K562 (cell line): ENCODE data around the gene FLCN. TPM values are rescaled to one million over a fixed set of nuclear protein-coding genes. Genes with fewer than 3 reads are reported as not detected.

Experiments used
- ATAC-seq: fragments of 200-7000 bp; cut with Tn5 transposase; 3 replicates; pipeline ENCODE4 v1.9.1; 2020; ENCODE audit warnings: moderate library complexity
- BruUV-seq: library from RNA; stranded (reverse); fragments of 400-500 nt; replicated peaks from 2 replicates; lab custom pipeline; 2021; lab: Mats Ljungman, UMichigan
- CTCF ChIA-PET: fragments of 300-600 bp; formaldehyde crosslinking; extraction: SDS; loops from one replicate; lab custom pipeline; 2021; ENCODE audit warnings: low intra/inter-chr PET ratio; lab: Yijun Ruan, JAX
- POLR2A ChIA-PET: fragments of 300-600, 350-650 bp; sonication (Branson Sonifier 250); formaldehyde crosslinking; extraction: SDS; loops from one replicate; lab custom pipeline; 2021; ENCODE audit warnings: antibody characterized with exemption, inconsistent platforms; lab: Yijun Ruan, JAX
- DNase-seq, 4 experiments: peaks; one replicate each; pipeline versions ENCODE4 v3.0.0 to v3.0.0-alpha.2; 2011 to 2018; ENCODE audit warnings: low spot score in 3 of 4, mixed read lengths in 3 of 4; ENCODE audit errors: extremely low read depth in 1 of 4
- FAIRE-seq: peaks from 2 replicates; lab custom pipeline; 2011; peaks lifted over from hg19 to GRCh38; lab: Jason Lieb, UNC
- H2AFZ ChIP-seq: 2 replicates; pipeline ENCODE4 v1.6.0; 2011; ENCODE audit warnings: low read depth, low read length, control low read depth, inconsistent platforms
- H3K27ac ChIP-seq: fragments of 200-600 bp; 3 replicates; pipeline ENCODE4 v1.8.0; 2011; ENCODE audit warnings: low read depth, mild to moderate bottlenecking, control low read depth, inconsistent platforms, low read length, moderate library complexity, mixed read lengths; ENCODE audit errors: extremely low read depth
- H3K27me3 ChIP-seq, 2 experiments: fragments of 300-600 bp in 1 of 2; 2 replicates in 1 of 2; 3 replicates in 1 of 2; pipeline versions ENCODE4 v1.6.0 to v1.8.0; 2011; ENCODE audit warnings: inconsistent platforms in 2 of 2, low read length in 2 of 2, mild to moderate bottlenecking in 1 of 2, mixed read lengths in 1 of 2, moderate library complexity in 1 of 2; ENCODE audit not compliant: control insufficient read depth in 2 of 2, insufficient read depth in 2 of 2
- H3K36me3 ChIP-seq: fragments of 300-600 bp; 3 replicates; pipeline ENCODE4 v1.8.0; 2011; ENCODE audit warnings: mild to moderate bottlenecking, low read length, inconsistent platforms; ENCODE audit not compliant: control insufficient read depth, insufficient read depth
- H3K4me1 ChIP-seq, 2 experiments: fragments of 200-600 bp in 1 of 2; replicated peaks in 1 of 2; 2 replicates in 1 of 2; 3 replicates in 1 of 2; pipeline versions ENCODE4 v1.5.1 to v1.8.0; 2011; ENCODE audit warnings: inconsistent platforms in 2 of 2, low read length in 2 of 2, mild to moderate bottlenecking in 1 of 2, mixed read lengths in 1 of 2, moderate library complexity in 1 of 2; ENCODE audit not compliant: control insufficient read depth in 2 of 2, insufficient read depth in 2 of 2
- H3K4me2 ChIP-seq: 2 replicates; pipeline ENCODE4 v1.6.1; 2011; ENCODE audit warnings: low read length, control low read depth, inconsistent platforms, mixed read lengths; ENCODE audit not compliant: insufficient read depth
- H3K4me3 ChIP-seq: fragments of 200-600 bp; sonication (generic), shearing (Covaris generic); 2 replicates; pipeline ENCODE4 v1.5.1; 2016; ENCODE audit warnings: control low read depth, inconsistent platforms
- H3K79me2 ChIP-seq: fragments of 200-600 bp; 3 replicates; pipeline ENCODE4 v1.8.0; 2011; ENCODE audit warnings: low read length, inconsistent platforms; ENCODE audit not compliant: control insufficient read depth, insufficient read depth
- H3K9ac ChIP-seq, 2 experiments: 2 replicates each; pipeline versions ENCODE4 v1.6.0 to v1.6.1; 2011; ENCODE audit warnings: low read depth in 2 of 2, low read length in 2 of 2, control low read depth in 1 of 2, inconsistent platforms in 1 of 2, mild to moderate bottlenecking in 1 of 2, mixed read lengths in 1 of 2; ENCODE audit not compliant: insufficient read depth in 1 of 2
- H3K9me1 ChIP-seq: one replicate; pipeline ENCODE4 v1.6.0; 2011; ENCODE audit warnings: inconsistent platforms, mild to moderate bottlenecking, low read length, moderate library complexity; ENCODE audit not compliant: control insufficient read depth, insufficient read depth
- H3K9me3 ChIP-seq: replicated peaks from 2 replicates; pipeline ENCODE4 v1.5.1; 2011; ENCODE audit warnings: low read depth, low read length, inconsistent platforms; ENCODE audit not compliant: control insufficient read depth, insufficient read depth
- H4K20me1 ChIP-seq: replicated peaks from 2 replicates; pipeline ENCODE4 v1.6.1; 2011; ENCODE audit warnings: low read length, inconsistent platforms, mixed read lengths; ENCODE audit not compliant: control insufficient read depth, insufficient read depth
- ARID2 ChIP-seq: fragments of 450-650 bp; IDR thresholded peaks from 2 replicates; pipeline ENCODE4 v1.6.1; 2017; ENCODE audit warnings: antibody characterized with exemption, mild to moderate bottlenecking
- CEBPB ChIP-seq: fragments of 450-650 bp; IDR thresholded peaks from 2 replicates; pipeline ENCODE4 v1.6.1; 2016; ENCODE audit warnings: missing genetic modification characterization, missing compliant biosample characterization
- CSDE1 ChIP-seq, 2 experiments: fragments of 450-650 bp; IDR thresholded peaks; 2 replicates each; pipeline ENCODE4 v1.6.1; 2016; ENCODE audit warnings: mild to moderate bottlenecking in 1 of 2
- HDAC3 ChIP-seq: fragments of 450-650 bp; IDR thresholded peaks from 2 replicates; pipeline ENCODE4 v1.6.1; 2018; ENCODE audit warnings: borderline replicate concordance, mild to moderate bottlenecking, moderate library complexity; ENCODE audit not compliant: partially characterized antibody
- IFI16 ChIP-seq: fragments of 250-450 bp; sonication (Bioruptor Pico); IDR thresholded peaks from 2 replicates; pipeline ENCODE4 v2.1.2; 2022; ENCODE audit warnings: mild to moderate bottlenecking, inconsistent platforms
- KAT7 ChIP-seq: sonication (generic); formaldehyde crosslinking; IDR thresholded peaks from 2 replicates; pipeline ENCODE4 v1.8.0; 2022; ENCODE audit warnings: missing genetic modification reagents, mild to moderate bottlenecking, borderline replicate concordance
- NFE2L1 ChIP-seq: fragments of 450-650 bp; IDR thresholded peaks from 2 replicates; pipeline ENCODE4 v1.6.1; 2016; ENCODE audit warnings: missing genetic modification characterization, low read depth, mild to moderate bottlenecking, missing compliant biosample characterization, moderate library complexity, borderline replicate concordance
- POLR2B ChIP-seq: fragments of 450-650 bp; IDR thresholded peaks from 2 replicates; pipeline ENCODE4 v1.6.1; 2018; ENCODE audit warnings: low read depth; ENCODE audit not compliant: partially characterized antibody
- PPARD ChIP-seq: fragments of 250-450 bp; sonication (Bioruptor Pico); IDR thresholded peaks from 2 replicates; pipeline ENCODE4 v1.8.0; 2022; ENCODE audit warnings: inconsistent platforms, mild to moderate bottlenecking, moderate library complexity
- SREBF1 ChIP-seq: fragments of 150-350 bp; IDR thresholded peaks from 2 replicates; pipeline ENCODE4 v1.6.1; 2014; ENCODE audit warnings: antibody characterized with exemption, low read depth, low read length, borderline replicate concordance
- SRSF1 ChIP-seq: fragments of 200-400 bp; formaldehyde crosslinking; IDR thresholded peaks from 2 replicates; pipeline ENCODE4 v1.6.1; 2017; ENCODE audit warnings: mild to moderate bottlenecking, low read depth, low read length, moderate library complexity
- ZNF121 ChIP-seq: sonication (generic); formaldehyde crosslinking; conservative IDR thresholded peaks from 2 replicates; pipeline ENCODE4 v1.8.0; 2022; ENCODE audit warnings: missing genetic modification reagents
- ZNF146 ChIP-seq: IDR thresholded peaks from one replicate; pipeline ENCODE4 v1.6.1; 2018; ENCODE audit warnings: missing compliant biosample characterization; ENCODE audit not compliant: unreplicated experiment
- WGBS: fragments of 100-300 bp; shearing (Covaris generic); methylation state at CpG from one replicate; pipeline ENCODE4 v1.1.6; 2016; ENCODE audit warnings: low coverage, mixed read lengths; ENCODE audit not compliant: insufficient coverage; ENCODE audit errors: missing lambda C conversion rate; 5-methylcytosine and 5-hydroxymethylcytosine counted together
- in situ Hi-C: fragments of 300-500 bp; cut with MboI; formaldehyde crosslinking; loops from 4 replicates; pipeline ENCODE4 v1.15.0; 2018; ENCODE audit warnings: inconsistent platforms, mixed read lengths
- intact Hi-C: fragments of 100-400 bp; cut with micrococcal nuclease; formaldehyde crosslinking; loops from 2 replicates; pipeline ENCODE4 v1.14.2; 2022
- polyA plus RNA-seq, 8 experiments: library from polyadenylated mRNA; depleted of rRNA in 4 of 8; stranded (reverse) in 5 of 8; unstranded in 3 of 8; fragments of >200 nt; fragmentation: Nextera tagmentation in 2 of 8; fragmentation: Illumina TruSeq in 1 of 8; extraction: Ambion mirVana in 2 of 8; extraction: Trizol in 1 of 8; gene quantifications; 2 replicates each; pipeline versions ENCODE4 v1.2.1 to v1.2.3, GENCODE V29; 2011 to 2014; ENCODE audit warnings: inconsistent platforms in 1 of 8, missing spikeins in 1 of 8
- total RNA-seq, 7 experiments: library from RNA; depleted of rRNA in 6 of 7; stranded (reverse); fragments of >200 nt in 6 of 7; fragmentation: Illumina TruSeq in 2 of 7; extraction: Trizol in 2 of 7; gene quantifications; 2 replicates each; pipeline versions ENCODE4 v1.2.1 to v1.2.3, GENCODE V29; 2011 to 2021; ENCODE audit warnings: low replicate concordance in 1 of 7
- TF ChIP-seq, protein P1 (sequence below): sonication (generic); formaldehyde crosslinking; IDR thresholded peaks from 2 replicates; pipeline ENCODE4 v1.9.0; 2022; ENCODE audit warnings: mild to moderate bottlenecking, missing genetic modification reagents
- TF ChIP-seq, protein P2 (sequence below): fragments of 450-650 bp; IDR thresholded peaks from 2 replicates; pipeline ENCODE4 v1.6.1; 2016; ENCODE audit warnings: low read depth, mild to moderate bottlenecking, moderate library complexity

The FLCN gene
- total and polyA plus RNA-seq, 9 of the 15 experiments (the other 6 are each of a cell fraction or from before 2014, with no cell fraction given): 1.6 to 33.5 (median 10.9) TPM

DNA sequence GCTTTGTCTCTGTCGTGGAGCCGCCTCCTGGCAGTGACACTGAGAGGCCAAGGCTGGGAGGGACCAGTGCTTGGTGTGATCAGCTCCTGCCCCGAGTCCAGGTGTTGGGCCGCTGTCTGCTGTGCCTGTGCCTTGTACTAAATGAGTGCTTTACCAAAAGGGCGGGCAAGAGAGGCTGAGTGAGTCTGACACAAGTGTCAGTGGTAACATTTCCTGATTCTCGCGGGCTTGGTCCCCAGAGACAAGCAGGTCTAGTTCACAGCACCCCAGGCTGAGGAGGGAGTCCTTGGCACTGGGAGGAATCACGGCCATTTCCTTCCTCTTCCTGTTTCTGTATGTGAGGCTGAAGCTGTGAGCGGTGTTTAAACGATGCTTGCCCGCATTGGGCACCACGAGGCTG lies 61.1 kb downstream of the FLCN start:
- no TSS peak for BruUV-seq
- ChIA-PET POLR2A (no interaction called here), CTCF (no interaction called here)
- Histone ChIP-seq H3K27ac (no peak overlapping the region), H3K9ac (no peak overlapping the region), H3K79me2 (no peaks in the 10 kb centered on the region), H3K4me3 (no peak overlapping the region), H3K9me1 (no peaks in the 10 kb centered on the region), H2AFZ (no peak overlapping the region), H3K4me2 (no peak overlapping the region), H3K9me3 (no peaks in the 10 kb centered on the region), H4K20me1 (no peaks in the 10 kb centered on the region), H3K4me1 (peaks cover 7 to 14% of the 10 kb centered on the region in 2 experiments; a peak in 4 of 5 replicates), H3K27me3 (no peaks in the 10 kb centered on the region), H3K36me3 (peaks cover 67% of the 10 kb centered on the region; the same call in 2 of the 3 replicates)
- TF ChIP-seq, protein P1, sequence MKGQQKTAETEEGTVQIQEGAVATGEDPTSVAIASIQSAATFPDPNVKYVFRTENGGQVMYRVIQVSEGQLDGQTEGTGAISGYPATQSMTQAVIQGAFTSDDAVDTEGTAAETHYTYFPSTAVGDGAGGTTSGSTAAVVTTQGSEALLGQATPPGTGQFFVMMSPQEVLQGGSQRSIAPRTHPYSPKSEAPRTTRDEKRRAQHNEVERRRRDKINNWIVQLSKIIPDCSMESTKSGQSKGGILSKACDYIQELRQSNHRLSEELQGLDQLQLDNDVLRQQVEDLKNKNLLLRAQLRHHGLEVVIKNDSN (CRISPR knock-in tag): no peak
- no peak for TF ChIP-seq KAT7 (CRISPR knock-in tag)
- in situ Hi-C loops: no loop called here
- DNase-seq (no peak), ATAC-seq (no peak), FAIRE-seq (no peak)
- 93% methylated on average over 7 of the region's 12 CpGs for WGBS
- intact Hi-C loops: no loop called here

DNA sequence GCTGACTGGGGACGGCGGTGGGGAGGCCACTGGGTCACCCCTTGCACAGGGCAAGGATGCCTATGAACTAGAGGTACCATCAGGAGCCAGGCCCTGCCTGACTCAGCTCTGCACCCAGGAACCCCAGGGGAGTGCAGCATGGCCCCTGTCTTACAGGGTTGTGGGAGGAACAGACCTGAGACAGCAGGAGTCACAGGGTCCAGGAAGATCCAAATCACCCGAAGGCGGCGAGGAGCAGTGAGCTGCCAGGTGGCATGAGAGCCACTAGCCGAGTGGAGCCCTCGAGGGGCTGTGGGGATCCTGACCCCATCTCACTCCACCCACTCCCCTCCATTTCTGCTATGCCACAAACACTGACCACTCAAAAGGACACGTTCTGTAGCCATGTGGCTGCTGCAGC lies 61.6 kb downstream of the FLCN start:
- CTCF ChIA-PET: no interaction called here
- TF ChIP-seq CSDE1 (IDR thresholded peaks at IDR 0.05) (no peak), ARID2 (no peak), ZNF121 (CRISPR knock-in tag) (no peak), PPARD (CRISPR knock-in tag) (no peak), ZNF146 (no peak), POLR2B (no peak), NFE2L1 (tag) (no peak), SREBF1 (no peak), HDAC3 (no peak), SRSF1 (no peak), IFI16 (CRISPR knock-in tag) (no peak), CEBPB (tag) (no peak)
- TF ChIP-seq, protein P2, sequence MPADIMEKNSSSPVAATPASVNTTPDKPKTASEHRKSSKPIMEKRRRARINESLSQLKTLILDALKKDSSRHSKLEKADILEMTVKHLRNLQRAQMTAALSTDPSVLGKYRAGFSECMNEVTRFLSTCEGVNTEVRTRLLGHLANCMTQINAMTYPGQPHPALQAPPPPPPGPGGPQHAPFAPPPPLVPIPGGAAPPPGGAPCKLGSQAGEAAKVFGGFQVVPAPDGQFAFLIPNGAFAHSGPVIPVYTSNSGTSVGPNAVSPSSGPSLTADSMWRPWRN: no peak

More for the DNA sequence above, 61.6 kb downstream of the FLCN start:
- no peak for ATAC-seq
- in situ Hi-C loops: no loop called here
- no peak for DNase-seq
- POLR2A ChIA-PET: interaction anchor here (1.0 kb wide), 1 partner anchor 17 kb away, joined by 4 read pairs; no protein-coding TSS in a partner anchor
- Histone ChIP-seq H3K27me3 (no peaks in the 10 kb centered on the region), H4K20me1 (no peaks in the 10 kb centered on the region), H3K9me3 (no peaks in the 10 kb centered on the region), H3K79me2 (no peaks in the 10 kb centered on the region), H3K4me2 (no peak overlapping the region), H3K4me1 (peaks cover 7 to 14% of the 10 kb centered on the region in 2 experiments; a peak in 4 of 5 replicates), H3K9me1 (no peaks in the 10 kb centered on the region), H2AFZ (no peak overlapping the region), H3K27ac (no peak overlapping the region), H3K9ac (no peak overlapping the region), H3K36me3 (peaks cover 61% of the 10 kb centered on the region; the same call in 2 of the 3 replicates), H3K4me3 (no peak overlapping the region)
- WGBS: 75% methylated on average over 2 of the region's 8 CpGs
- BruUV-seq: no TSS peak
- no peak for FAIRE-seq
- intact Hi-C loops: no loop called here
